GM12891 (cell line): ENCODE measurements around the gene CACNA1I.

ENCODE experiments used
- POLR2A ChIP-seq: IDR thresholded peaks from 2 replicates; pipeline ENCODE4 v1.6.1; 2011; ENCODE audit warnings: low read depth, low read length, control low read depth
- POLR2AphosphoS5 ChIP-seq: IDR thresholded peaks from 2 replicates; pipeline ENCODE4 v1.6.1; 2011; ENCODE audit warnings: low read depth, low read length, control low read depth
- SPI1 ChIP-seq: IDR thresholded peaks from 2 replicates; pipeline ENCODE4 v1.6.1; 2011; ENCODE audit warnings: low read depth, low read length, control low read depth
- TAF1 ChIP-seq: IDR thresholded peaks from 2 replicates; pipeline ENCODE4 v1.6.1; 2011; ENCODE audit warnings: low read depth, low read length, control low read depth

GRCh38 chr22:39641660-39642310 is 71.2 kb downstream of the CACNA1I start:
- no peak for TF ChIP-seq POLR2A
- no peak for TF ChIP-seq TAF1
- no peak for TF ChIP-seq POLR2AphosphoS5
- no peak for TF ChIP-seq SPI1
